ENCODE data around the gene SPEF2. TPM values are rescaled to one million over a fixed set of nuclear protein-coding genes. Genes with fewer than 3 reads are reported as not detected.
"Not testable (repeated sequence)": the region's sequence is repeated elsewhere in the genome, so short reads cannot be mapped to it uniquely, and the experiment has no call there.

Gene SPEF2
- total RNA-seq, 2 experiments from 2014 or later: 10.8 to 13.1 TPM

GRCh38 chr5:35664584-35664983 is 46.9 kb downstream of the SPEF2 start:
- Mint-ChIP-seq H3K9me3 (peaks cover 14% of the 10 kb centered on the region), H3K27ac (no peak overlapping the region), H3K4me3 (no peak overlapping the region), H3K36me3 (ENCODE audit: low read depth) (peaks cover 45% of the 10 kb centered on the region), H3K27me3 (no peaks in the 10 kb centered on the region), H3K4me1 (peaks cover 32% of the 10 kb centered on the region)
- CTCF ChIA-PET: interaction anchor here (1.4 kb wide), 1 partner anchor 13 kb away, joined by 7 read pairs; no protein-coding TSS in a partner anchor
- POLR2A ChIA-PET: no interaction called here
- no peak for DNase-seq

DNA sequence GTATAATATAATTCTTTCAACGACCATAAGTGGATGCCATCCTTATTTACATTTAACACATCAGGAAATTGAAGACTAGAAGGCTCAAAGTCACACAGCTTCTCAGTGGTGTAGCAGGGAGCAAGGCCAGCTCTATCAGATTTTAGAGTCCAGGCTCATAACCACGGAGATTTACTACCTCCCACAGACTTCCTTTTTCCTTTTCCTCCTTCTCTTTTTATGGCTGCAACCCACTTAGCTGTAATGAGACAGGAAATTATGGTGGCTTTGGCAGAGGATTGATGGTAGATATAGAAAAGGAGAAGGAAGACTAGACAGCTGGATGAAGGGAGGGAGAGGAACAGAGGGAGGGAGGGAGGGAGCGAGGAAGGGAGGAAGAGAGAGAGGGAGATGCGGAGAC is 47.4 kb downstream of the SPEF2 start:
- CTCF ChIA-PET: interaction anchor here (1.3 to 1.4 kb wide), 2 partner anchors 14 to 48 kb away, joined by 5 to 7 read pairs; partner anchors contain the start of gene SPEF2
- H3K36me3 Mint-ChIP-seq (ENCODE audit: low read depth): peaks cover 45% of the 10 kb centered on the region
- no peak overlapping the region for H3K27ac Mint-ChIP-seq
- H3K27me3 Mint-ChIP-seq: no peaks in the 10 kb centered on the region
- POLR2A ChIA-PET: interaction anchor here (1.0 kb wide), 1 partner anchor 10 kb away, joined by 3 read pairs; no protein-coding TSS in a partner anchor
- DNase-seq: no peak
- peaks cover 35% of the 10 kb centered on the region for H3K4me1 Mint-ChIP-seq
- H3K4me3 Mint-ChIP-seq: no peak overlapping the region
- peaks cover 14% of the 10 kb centered on the region for H3K9me3 Mint-ChIP-seq

DNA sequence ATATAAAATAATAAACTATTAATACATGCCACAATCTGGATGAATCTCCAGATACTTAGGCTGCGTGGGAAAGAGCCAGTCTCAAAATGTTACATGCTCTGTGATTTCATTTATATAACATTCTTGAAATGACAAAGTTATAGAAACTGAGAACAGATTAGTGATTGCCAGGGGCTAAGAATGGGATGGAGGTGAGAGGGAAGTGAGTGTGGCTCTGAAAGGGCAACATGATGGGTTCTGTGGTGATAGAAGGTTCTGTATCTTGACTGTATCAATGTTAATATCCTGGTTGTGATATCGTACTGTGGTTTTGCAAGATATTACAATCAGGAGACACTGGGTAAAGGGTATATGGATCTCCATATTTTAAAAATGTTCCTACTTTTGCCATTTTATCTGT is 50.7 kb downstream of the SPEF2 start:
- Mint-ChIP-seq H3K27ac (no peak overlapping the region), H3K36me3 (ENCODE audit: low read depth) (peaks cover 29% of the 10 kb centered on the region), H3K27me3 (no peaks in the 10 kb centered on the region), H3K4me3 (no peak overlapping the region), H3K9me3 (peaks cover 6% of the 10 kb centered on the region), H3K4me1 (peaks cover 62% of the 10 kb centered on the region)
- CTCF ChIA-PET: interaction anchor here (0.6 to 1.0 kb wide), 2 partner anchors 18 to 152 kb away, joined by 3 read pairs; no protein-coding TSS in a partner anchor
- no peak for DNase-seq
- POLR2A ChIA-PET: no interaction called here

DNA sequence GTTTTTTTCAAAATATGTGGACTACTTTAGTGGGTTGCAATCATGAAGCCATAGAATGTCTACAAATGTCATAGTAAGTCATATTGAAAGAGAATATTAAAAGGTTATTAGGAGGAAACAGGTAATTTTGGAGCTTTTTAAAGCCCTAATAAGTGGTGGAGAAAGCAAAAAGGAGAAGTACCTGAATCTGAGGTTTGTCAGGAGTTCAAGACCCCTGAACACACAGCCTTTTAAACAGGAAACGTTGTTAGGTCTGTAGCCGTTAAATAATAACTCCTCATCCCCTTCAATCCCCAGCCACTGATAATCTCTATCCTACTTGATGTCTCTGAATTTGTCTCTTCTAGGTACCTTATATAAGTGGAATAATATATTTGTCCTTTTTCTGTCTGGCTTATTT is 51.1 kb downstream of the SPEF2 start:
- peaks cover 2% of the 10 kb centered on the region for H3K9me3 Mint-ChIP-seq
- no peaks in the 10 kb centered on the region for H3K27me3 Mint-ChIP-seq
- peaks cover 66% of the 10 kb centered on the region for H3K4me1 Mint-ChIP-seq
- no peak overlapping the region for H3K4me3 Mint-ChIP-seq
- H3K27ac Mint-ChIP-seq: no peak overlapping the region
- no peak for DNase-seq
- H3K36me3 Mint-ChIP-seq (ENCODE audit: low read depth): peaks cover 25% of the 10 kb centered on the region
- POLR2A ChIA-PET: no interaction called here
- CTCF ChIA-PET: interaction anchor here (1.0 to 3.5 kb wide), 3 partner anchors 10 to 151 kb away, joined by 3 to 17 read pairs (median 4); no protein-coding TSS in a partner anchor

DNA sequence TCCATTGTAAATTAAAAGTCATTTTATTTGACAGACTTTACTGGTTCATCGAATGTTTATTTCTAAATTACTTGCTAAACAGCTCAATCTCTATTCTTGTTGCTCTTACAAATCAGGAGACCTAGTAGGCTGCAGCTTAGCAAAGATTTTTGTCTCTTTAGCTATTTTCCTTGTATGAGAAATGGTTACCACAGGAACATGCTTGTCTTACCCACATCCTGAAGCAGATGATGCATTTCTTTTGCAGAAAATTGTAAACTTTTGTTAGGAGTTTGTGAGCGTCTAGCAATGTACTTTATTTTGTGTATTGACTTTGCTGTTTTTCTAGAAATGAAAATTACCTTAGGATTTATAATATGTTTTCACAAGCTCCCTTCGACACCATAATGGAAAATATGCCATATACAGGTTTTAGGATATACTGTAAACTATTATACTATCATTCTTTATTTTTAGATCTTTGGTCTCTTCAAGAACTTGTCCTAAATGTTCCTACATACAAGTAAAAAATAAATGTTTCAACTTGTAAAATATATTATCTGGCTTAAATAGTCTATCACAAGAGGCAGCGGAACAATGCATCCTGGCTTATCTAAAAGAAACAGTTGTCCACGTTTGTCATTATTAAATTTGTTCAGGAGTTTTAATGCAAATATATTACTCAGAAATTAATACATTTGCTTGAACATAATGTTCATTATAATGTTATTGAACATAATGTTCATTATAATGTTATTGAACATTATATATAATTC is 54.1 kb downstream of the SPEF2 start:
- H3K27ac Mint-ChIP-seq: peak overlapping the region; percentile 57
- no peak for DNase-seq
- POLR2A ChIA-PET: interaction anchor here (0.6 to 1.7 kb wide), 8 partner anchors 12 to 187 kb away, joined by 3 to 7 read pairs (median 4); partner anchors contain the start of genes IL7R and SPEF2
- H3K9me3 Mint-ChIP-seq: no peaks in the 10 kb centered on the region
- CTCF ChIA-PET: interaction anchor here (1.3 to 3.5 kb wide), 2 partner anchors 21 to 55 kb away, joined by 3 to 17 read pairs; no protein-coding TSS in a partner anchor
- peaks cover 55% of the 10 kb centered on the region for H3K4me1 Mint-ChIP-seq
- peak overlapping the region; percentile 5 for H3K4me3 Mint-ChIP-seq
- no peaks in the 10 kb centered on the region for H3K27me3 Mint-ChIP-seq
- peaks cover 24% of the 10 kb centered on the region for H3K36me3 Mint-ChIP-seq (ENCODE audit: low read depth)

- Mint-ChIP-seq H3K4me1 (peaks cover 53% of the 10 kb centered on the region), H3K36me3 (ENCODE audit: low read depth) (peaks cover 18% of the 10 kb centered on the region)
- not testable (repeated sequence) for H3K9me3 Mint-ChIP-seq, H3K4me3 Mint-ChIP-seq, H3K27me3 Mint-ChIP-seq, H3K27ac Mint-ChIP-seq, DNase-seq
- ChIA-PET POLR2A (interaction anchor here (0.7 to 1.5 kb wide), 6 partner anchors 17 to 187 kb away, joined by 3 to 7 read pairs (median 3); partner anchors contain the start of gene SPEF2), CTCF (interaction anchor here (1.5 to 3.5 kb wide), 3 partner anchors 21 to 254 kb away, joined by 6 to 17 read pairs (median 9); no protein-coding TSS in a partner anchor)
Observed at GRCh38 chr5:35672296-35672655, 54.6 kb downstream of the SPEF2 start.

DNA sequence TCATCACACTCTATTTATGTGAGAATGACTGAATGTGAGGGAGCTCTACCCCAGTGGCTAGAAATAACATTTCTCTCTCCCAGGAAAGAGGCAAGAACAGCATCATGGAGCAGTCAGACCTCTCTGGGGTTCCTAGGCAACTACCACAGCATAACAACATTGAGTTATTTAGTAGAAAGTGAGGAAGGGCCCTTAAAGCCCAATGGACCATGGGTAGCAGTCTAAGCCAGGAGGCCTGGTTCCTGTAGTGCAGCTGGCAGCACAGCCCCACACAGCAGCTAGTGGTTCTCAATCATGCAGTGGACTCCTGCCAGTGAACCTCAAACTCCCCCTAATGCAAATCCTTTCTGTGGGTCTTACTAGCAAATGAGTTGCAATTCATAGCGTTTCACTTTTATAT is 55.3 kb downstream of the SPEF2 start:
- H3K9me3 Mint-ChIP-seq: no peaks in the 10 kb centered on the region
- H3K4me1 Mint-ChIP-seq: peaks cover 53% of the 10 kb centered on the region
- H3K27ac Mint-ChIP-seq: peak overlapping the region; percentile 77
- H3K4me3 Mint-ChIP-seq: no peak overlapping the region
- peak; percentile 52 for DNase-seq
- peaks cover 18% of the 10 kb centered on the region for H3K36me3 Mint-ChIP-seq (ENCODE audit: low read depth)
- ChIA-PET CTCF (interaction anchor here (0.6 to 1.8 kb wide), 5 partner anchors 22 to 400 kb away, joined by 3 to 9 read pairs (median 4); partner anchors contain the start of gene SPEF2), POLR2A (interaction anchor here (0.7 to 1.5 kb wide), 6 partner anchors 18 to 193 kb away, joined by 3 read pairs; no protein-coding TSS in a partner anchor)
- H3K27me3 Mint-ChIP-seq: no peaks in the 10 kb centered on the region

- H3K27ac Mint-ChIP-seq: peak overlapping the region; percentile 77
- H3K4me1 Mint-ChIP-seq: peaks cover 50% of the 10 kb centered on the region
- no peaks in the 10 kb centered on the region for H3K27me3 Mint-ChIP-seq
- no peak overlapping the region for H3K4me3 Mint-ChIP-seq
- DNase-seq: no peak
- ChIA-PET POLR2A (no interaction called here), CTCF (interaction anchor here (1.0 to 1.8 kb wide), 3 partner anchors 23 to 199 kb away, joined by 3 to 9 read pairs (median 4); partner anchors contain the start of gene SPEF2)
- no peaks in the 10 kb centered on the region for H3K9me3 Mint-ChIP-seq
- peaks cover 13% of the 10 kb centered on the region for H3K36me3 Mint-ChIP-seq (ENCODE audit: low read depth)
Observed at GRCh38 chr5:35674049-35674448, 56.4 kb downstream of the SPEF2 start.

GRCh38 chr5:35675392-35675791 is 57.7 kb downstream of the SPEF2 start:
- Mint-ChIP-seq H3K27me3 (no peaks in the 10 kb centered on the region), H3K9me3 (no peaks in the 10 kb centered on the region)
- CTCF ChIA-PET: interaction anchor here (0.7 kb wide), 1 partner anchor 212 kb away, joined by 3 read pairs; no protein-coding TSS in a partner anchor

DNA sequence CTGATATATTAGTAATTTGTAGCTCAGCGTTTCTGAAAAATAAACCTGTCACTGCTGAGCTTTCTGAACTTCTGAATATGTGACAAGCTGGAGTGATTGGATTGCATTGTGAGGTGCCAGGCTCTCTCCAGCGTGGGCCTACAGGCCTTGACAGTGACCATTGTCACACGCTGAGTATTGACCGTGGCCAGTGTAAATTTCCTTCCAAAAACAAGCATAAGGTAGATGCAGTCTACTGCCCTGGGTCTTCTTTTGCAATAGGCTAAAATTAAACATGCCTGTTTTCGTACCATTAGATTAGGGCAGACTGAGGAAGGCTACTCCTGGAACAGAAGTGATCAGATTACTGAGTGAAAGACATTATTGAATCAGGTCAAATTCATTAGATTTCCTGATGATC is 60.2 kb downstream of the SPEF2 start:
- Mint-ChIP-seq H3K36me3 (ENCODE audit: low read depth) (peaks cover 8% of the 10 kb centered on the region), H3K4me3 (no peak overlapping the region), H3K27me3 (no peaks in the 10 kb centered on the region), H3K4me1 (peaks cover 27% of the 10 kb centered on the region), H3K27ac (no peak overlapping the region), H3K9me3 (no peaks in the 10 kb centered on the region)
- CTCF ChIA-PET: interaction anchor here (1.2 kb wide), 1 partner anchor 27 kb away, joined by 3 read pairs; no protein-coding TSS in a partner anchor
- POLR2A ChIA-PET: interaction anchor here (1.3 kb wide), 1 partner anchor 27 kb away, joined by 3 read pairs; no protein-coding TSS in a partner anchor
- no peak for DNase-seq

More at GRCh38 chr5:35675392-35675791, 57.7 kb downstream of the SPEF2 start:
- Mint-ChIP-seq H3K36me3 (ENCODE audit: low read depth) (peaks cover 13% of the 10 kb centered on the region), H3K4me3 (no peak overlapping the region), H3K27ac (no peak overlapping the region), H3K4me1 (peaks cover 46% of the 10 kb centered on the region)
- POLR2A ChIA-PET: no interaction called here
- no peak for DNase-seq

DNA sequence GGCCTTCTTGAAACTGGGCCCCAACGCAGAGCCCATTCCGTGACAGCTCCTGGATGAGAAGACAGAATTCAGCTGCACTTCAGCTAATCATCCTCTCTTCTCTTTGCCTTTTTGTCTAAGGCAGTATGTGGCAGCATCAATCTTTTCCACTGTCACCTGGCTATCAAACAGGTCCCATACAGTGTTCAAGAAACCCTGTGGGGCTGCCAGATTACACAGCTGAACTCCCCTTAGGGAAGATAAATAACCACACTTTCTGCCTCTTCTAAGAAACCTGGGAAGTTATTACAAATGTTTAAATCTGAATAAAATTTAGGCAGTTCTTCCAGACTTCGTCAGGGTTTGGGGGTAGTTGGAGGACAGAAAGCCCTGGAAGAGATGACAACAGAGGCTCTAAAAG is 61.0 kb downstream of the SPEF2 start:
- no peak overlapping the region for H3K27ac Mint-ChIP-seq
- H3K4me1 Mint-ChIP-seq: peaks cover 19% of the 10 kb centered on the region
- no peaks in the 10 kb centered on the region for H3K27me3 Mint-ChIP-seq
- no peak overlapping the region for H3K4me3 Mint-ChIP-seq
- ChIA-PET POLR2A (no interaction called here), CTCF (interaction anchor here (1.2 kb wide), 1 partner anchor 28 kb away, joined by 3 read pairs; no protein-coding TSS in a partner anchor)
- no peak for DNase-seq
- H3K9me3 Mint-ChIP-seq: no peaks in the 10 kb centered on the region
- peaks cover 8% of the 10 kb centered on the region for H3K36me3 Mint-ChIP-seq (ENCODE audit: low read depth)

DNA sequence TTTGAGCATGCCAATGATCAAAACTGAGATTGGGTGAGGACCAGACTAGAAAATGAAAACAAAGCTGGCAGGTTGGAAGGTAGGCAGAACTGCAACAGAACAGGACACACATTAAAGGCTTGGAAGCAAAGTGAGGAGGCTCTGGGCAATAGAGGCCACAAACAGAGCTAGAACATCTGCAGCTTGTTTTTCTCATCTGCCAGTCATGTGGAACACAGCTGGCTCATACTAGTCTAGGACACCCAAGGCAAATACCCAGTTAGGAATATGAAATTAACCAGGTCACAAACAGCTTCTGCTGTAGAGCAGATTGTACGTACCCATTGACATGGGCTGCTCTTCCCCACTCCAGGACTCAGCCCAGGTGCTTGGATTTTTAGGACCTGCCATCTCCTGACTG is 61.7 kb downstream of the SPEF2 start:
- H3K4me1 Mint-ChIP-seq: peaks cover 14% of the 10 kb centered on the region
- no peak overlapping the region for H3K4me3 Mint-ChIP-seq
- peaks cover 8% of the 10 kb centered on the region for H3K36me3 Mint-ChIP-seq (ENCODE audit: low read depth)
- ChIA-PET POLR2A (no interaction called here), CTCF (no interaction called here)
- no peak overlapping the region for H3K27ac Mint-ChIP-seq
- H3K27me3 Mint-ChIP-seq: no peaks in the 10 kb centered on the region
- no peaks in the 10 kb centered on the region for H3K9me3 Mint-ChIP-seq
- DNase-seq: no peak

GRCh38 chr5:35681911-35682310 is 64.2 kb downstream of the SPEF2 start:
- ChIA-PET CTCF (interaction anchor here (1.0 kb wide), 1 partner anchor 244 kb away, joined by 3 read pairs; no protein-coding TSS in a partner anchor), POLR2A (no interaction called here)
- no peak for DNase-seq
- H3K4me1 Mint-ChIP-seq: peaks cover 11% of the 10 kb centered on the region
- no peaks in the 10 kb centered on the region for H3K9me3 Mint-ChIP-seq
- H3K4me3 Mint-ChIP-seq: no peak overlapping the region
- no peak overlapping the region for H3K27ac Mint-ChIP-seq
- H3K36me3 Mint-ChIP-seq (ENCODE audit: low read depth): no peaks in the 10 kb centered on the region
- no peaks in the 10 kb centered on the region for H3K27me3 Mint-ChIP-seq
